Sigmoid colon (tissue), 3 donors: ENCODE results near the gene UNC5C.

Experiments used
- POLR2A ChIP-seq, 2 donors: fragments of 450-650 bp; IDR thresholded peaks; one replicate each; pipeline ENCODE4 v1.6.1; 2016; ENCODE audit warnings: antibody characterized with exemption in 2 of 2, mild to moderate bottlenecking in 2 of 2, moderate library complexity in 2 of 2
- TF ChIP-seq, protein P1 (sequence below), 4 experiments: fragments of 450-650 bp in 3 of 4; fragments of 200-600 bp in 1 of 4; IDR thresholded peaks; one replicate each; pipeline ENCODE4 v1.5.1; 2016 to 2019; ENCODE audit warnings: antibody characterized with exemption in 4 of 4, mild to moderate bottlenecking in 3 of 4, moderate library complexity in 2 of 4

DNA sequence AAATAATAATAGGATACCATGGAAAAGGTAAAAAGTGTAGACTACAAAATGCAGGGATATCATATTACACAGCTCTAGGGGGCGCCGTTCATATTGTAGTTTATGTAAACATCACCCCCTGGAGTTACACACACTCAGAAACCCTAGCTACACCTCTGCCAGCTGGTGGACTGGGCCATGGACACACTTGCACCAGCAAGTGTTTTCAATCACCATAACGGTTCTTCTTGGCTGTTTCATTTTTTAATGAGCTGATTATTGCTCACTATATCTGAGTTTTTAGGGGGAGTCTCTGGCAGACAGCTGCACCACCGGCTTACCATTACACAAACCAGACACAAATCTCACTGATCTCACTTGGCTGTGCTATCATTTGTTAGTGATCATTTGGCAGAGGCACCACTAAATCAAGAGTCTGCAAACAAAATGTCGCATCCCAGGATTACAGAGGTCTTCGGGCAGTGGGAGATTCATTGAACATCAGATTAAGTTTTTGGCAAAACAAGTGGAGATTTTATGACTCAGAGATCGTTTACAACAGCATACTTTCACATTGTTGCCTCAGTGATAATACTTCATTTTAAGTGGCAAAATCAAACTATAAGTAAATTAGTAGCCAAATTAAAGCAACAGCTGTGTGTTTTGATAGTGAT lies 185.7 kb downstream of the UNC5C start:
- TF ChIP-seq, protein P1, sequence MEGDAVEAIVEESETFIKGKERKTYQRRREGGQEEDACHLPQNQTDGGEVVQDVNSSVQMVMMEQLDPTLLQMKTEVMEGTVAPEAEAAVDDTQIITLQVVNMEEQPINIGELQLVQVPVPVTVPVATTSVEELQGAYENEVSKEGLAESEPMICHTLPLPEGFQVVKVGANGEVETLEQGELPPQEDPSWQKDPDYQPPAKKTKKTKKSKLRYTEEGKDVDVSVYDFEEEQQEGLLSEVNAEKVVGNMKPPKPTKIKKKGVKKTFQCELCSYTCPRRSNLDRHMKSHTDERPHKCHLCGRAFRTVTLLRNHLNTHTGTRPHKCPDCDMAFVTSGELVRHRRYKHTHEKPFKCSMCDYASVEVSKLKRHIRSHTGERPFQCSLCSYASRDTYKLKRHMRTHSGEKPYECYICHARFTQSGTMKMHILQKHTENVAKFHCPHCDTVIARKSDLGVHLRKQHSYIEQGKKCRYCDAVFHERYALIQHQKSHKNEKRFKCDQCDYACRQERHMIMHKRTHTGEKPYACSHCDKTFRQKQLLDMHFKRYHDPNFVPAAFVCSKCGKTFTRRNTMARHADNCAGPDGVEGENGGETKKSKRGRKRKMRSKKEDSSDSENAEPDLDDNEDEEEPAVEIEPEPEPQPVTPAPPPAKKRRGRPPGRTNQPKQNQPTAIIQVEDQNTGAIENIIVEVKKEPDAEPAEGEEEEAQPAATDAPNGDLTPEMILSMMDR (IDR thresholded peaks at IDR 0.05): no peak
- no peak for TF ChIP-seq POLR2A (IDR thresholded peaks at IDR 0.05)
